Measurements from ENCODE around the gene STARD3. TPM values are rescaled to one million over a fixed set of nuclear protein-coding genes. Genes with fewer than 3 reads are reported as not detected.

Gene STARD3
- total RNA-seq, 1 experiment from 2014 or later: 44.8 TPM

DNA sequence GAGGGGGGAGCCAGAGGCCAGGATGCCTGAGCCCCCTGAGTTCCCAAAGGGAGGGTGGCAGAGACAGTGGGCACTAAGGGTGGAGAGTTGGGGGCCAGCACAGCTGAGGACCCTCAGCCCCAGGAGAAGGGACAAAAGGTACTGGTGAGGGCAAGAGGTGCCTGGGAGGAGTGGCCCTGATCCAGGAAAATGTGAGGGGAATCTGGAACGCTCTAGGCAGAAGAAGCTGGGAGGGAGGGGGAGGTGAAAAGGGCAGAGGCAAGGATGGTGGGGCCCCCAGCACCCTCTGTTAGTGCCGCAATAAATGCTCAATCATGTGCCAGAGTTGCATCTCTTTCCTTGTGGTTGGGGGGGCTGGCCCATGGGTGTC is 29.3 kb downstream of the STARD3 start:
- intact Hi-C loops (cut with micrococcal nuclease; ENCODE audit: unreplicated experiment): no loop called here

DNA sequence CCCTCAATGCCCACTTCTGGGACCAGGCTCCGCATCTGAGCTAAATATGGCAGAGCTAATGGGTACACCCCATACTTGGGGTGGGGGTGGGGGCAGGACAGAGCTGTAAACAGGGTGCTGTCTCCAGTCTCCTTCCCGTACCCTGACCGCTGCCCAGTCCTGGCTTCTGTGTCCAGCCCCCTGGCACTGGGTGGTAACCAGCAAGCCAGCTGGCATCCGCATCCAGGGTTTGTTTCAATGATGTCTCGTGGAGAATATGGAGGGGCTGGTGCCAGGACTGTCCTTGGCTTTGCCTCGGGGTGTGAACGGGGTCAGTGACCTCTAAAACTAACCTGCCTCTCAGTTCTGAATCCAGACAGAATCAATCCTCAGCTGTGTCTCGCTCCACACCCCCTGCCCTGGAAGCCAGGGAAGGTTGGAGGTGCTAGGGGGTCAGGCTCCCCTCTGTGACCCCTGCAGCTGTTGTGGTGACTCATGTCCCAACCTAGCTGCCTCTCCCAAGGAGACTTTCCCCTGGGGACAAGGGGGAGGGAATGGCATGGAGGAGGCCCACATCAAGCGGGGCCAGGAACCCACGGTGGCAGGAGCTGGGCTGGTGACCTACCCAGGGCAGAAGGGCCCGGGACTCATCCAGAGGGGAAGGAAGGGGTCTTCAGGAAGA is 29.8 kb downstream of the STARD3 start:
- TF ChIP-seq, protein P1, sequence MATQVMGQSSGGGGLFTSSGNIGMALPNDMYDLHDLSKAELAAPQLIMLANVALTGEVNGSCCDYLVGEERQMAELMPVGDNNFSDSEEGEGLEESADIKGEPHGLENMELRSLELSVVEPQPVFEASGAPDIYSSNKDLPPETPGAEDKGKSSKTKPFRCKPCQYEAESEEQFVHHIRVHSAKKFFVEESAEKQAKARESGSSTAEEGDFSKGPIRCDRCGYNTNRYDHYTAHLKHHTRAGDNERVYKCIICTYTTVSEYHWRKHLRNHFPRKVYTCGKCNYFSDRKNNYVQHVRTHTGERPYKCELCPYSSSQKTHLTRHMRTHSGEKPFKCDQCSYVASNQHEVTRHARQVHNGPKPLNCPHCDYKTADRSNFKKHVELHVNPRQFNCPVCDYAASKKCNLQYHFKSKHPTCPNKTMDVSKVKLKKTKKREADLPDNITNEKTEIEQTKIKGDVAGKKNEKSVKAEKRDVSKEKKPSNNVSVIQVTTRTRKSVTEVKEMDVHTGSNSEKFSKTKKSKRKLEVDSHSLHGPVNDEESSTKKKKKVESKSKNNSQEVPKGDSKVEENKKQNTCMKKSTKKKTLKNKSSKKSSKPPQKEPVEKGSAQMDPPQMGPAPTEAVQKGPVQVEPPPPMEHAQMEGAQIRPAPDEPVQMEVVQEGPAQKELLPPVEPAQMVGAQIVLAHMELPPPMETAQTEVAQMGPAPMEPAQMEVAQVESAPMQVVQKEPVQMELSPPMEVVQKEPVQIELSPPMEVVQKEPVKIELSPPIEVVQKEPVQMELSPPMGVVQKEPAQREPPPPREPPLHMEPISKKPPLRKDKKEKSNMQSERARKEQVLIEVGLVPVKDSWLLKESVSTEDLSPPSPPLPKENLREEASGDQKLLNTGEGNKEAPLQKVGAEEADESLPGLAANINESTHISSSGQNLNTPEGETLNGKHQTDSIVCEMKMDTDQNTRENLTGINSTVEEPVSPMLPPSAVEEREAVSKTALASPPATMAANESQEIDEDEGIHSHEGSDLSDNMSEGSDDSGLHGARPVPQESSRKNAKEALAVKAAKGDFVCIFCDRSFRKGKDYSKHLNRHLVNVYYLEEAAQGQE (IDR thresholded peaks at IDR 0.05; ENCODE audit: insufficient read depth in 1 of 2, low read depth in 2 of 2, low read length in 1 of 2): no peak
- in situ Hi-C loops (cut with HindIII; ENCODE audit: low pct_unique_long_range_greater_than_20kb, low sequenced_read_pairs): no loop called here
- Histone ChIP-seq H3K36me3 (ENCODE audit: control insufficient read depth, insufficient read depth, low read length) (no peaks in the 10 kb centered on the region), H3K4me1 (ENCODE audit: control insufficient read depth, insufficient read depth, low read length) (peaks cover 46% of the 10 kb centered on the region), H3K27me3 (ENCODE audit: control insufficient read depth, insufficient read depth, low read length) (no peaks in the 10 kb centered on the region), H3K4me3 (ENCODE audit: low read depth in 2 of 2, low read length in 2 of 2) (no peak overlapping the region), H3K27ac (ENCODE audit: low read length) (peak overlapping the region; percentile 32; the same call in 1 of the 2 replicates), H3K9me3 (ENCODE audit: control insufficient read depth, insufficient read depth, low read depth, low read length) (no peaks in the 10 kb centered on the region)
- no TSS peak for BruUV-seq (replicated peaks)
- POLR2A ChIA-PET: interaction anchor here (0.5 to 0.7 kb wide), 3 partner anchors 18 to 218 kb away, joined by 3 to 16 read pairs (median 3); no protein-coding TSS in a partner anchor
- DNase-seq (ENCODE audit: low read depth, low spot score) (no peak), ATAC-seq (no peak)
- intact Hi-C loops (cut with micrococcal nuclease; ENCODE audit: unreplicated experiment): no loop called here
- CTCF ChIA-PET: interaction anchor here (0.7 to 2.1 kb wide), 5 partner anchors 14 to 54 kb away, joined by 3 to 11 read pairs (median 4); no protein-coding TSS in a partner anchor

More for the DNA sequence above, 29.3 kb downstream of the STARD3 start:
- H3K27me3 ChIP-seq (ENCODE audit: control insufficient read depth, insufficient read depth, low read length): no peaks in the 10 kb centered on the region
- POLR2A ChIA-PET: interaction anchor here (0.6 kb wide), 1 partner anchor 35 kb away, joined by 6 read pairs; no protein-coding TSS in a partner anchor
- H3K4me3 ChIP-seq (ENCODE audit: low read depth in 2 of 2, low read length in 2 of 2): no peak overlapping the region
- ATAC-seq: no peak
- in situ Hi-C loops (cut with HindIII; ENCODE audit: low pct_unique_long_range_greater_than_20kb, low sequenced_read_pairs): no loop called here
- DNase-seq (ENCODE audit: low read depth, low spot score): no peak
- CTCF ChIA-PET: interaction anchor here (0.8 to 2.1 kb wide), 4 partner anchors 14 to 44 kb away, joined by 3 to 11 read pairs (median 4); no protein-coding TSS in a partner anchor
- peaks cover 46% of the 10 kb centered on the region for H3K4me1 ChIP-seq (ENCODE audit: control insufficient read depth, insufficient read depth, low read length)
- H3K36me3 ChIP-seq (ENCODE audit: control insufficient read depth, insufficient read depth, low read length): no peaks in the 10 kb centered on the region
- H3K27ac ChIP-seq (ENCODE audit: low read length): peak overlapping the region; percentile 59; the same call in 1 of the 2 replicates
- no peaks in the 10 kb centered on the region for H3K9me3 ChIP-seq (ENCODE audit: control insufficient read depth, insufficient read depth, low read depth, low read length)
- no TSS peak for BruUV-seq (replicated peaks)
- TF ChIP-seq, protein P2, sequence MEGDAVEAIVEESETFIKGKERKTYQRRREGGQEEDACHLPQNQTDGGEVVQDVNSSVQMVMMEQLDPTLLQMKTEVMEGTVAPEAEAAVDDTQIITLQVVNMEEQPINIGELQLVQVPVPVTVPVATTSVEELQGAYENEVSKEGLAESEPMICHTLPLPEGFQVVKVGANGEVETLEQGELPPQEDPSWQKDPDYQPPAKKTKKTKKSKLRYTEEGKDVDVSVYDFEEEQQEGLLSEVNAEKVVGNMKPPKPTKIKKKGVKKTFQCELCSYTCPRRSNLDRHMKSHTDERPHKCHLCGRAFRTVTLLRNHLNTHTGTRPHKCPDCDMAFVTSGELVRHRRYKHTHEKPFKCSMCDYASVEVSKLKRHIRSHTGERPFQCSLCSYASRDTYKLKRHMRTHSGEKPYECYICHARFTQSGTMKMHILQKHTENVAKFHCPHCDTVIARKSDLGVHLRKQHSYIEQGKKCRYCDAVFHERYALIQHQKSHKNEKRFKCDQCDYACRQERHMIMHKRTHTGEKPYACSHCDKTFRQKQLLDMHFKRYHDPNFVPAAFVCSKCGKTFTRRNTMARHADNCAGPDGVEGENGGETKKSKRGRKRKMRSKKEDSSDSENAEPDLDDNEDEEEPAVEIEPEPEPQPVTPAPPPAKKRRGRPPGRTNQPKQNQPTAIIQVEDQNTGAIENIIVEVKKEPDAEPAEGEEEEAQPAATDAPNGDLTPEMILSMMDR (IDR thresholded peaks at IDR 0.05): no peak
- TF ChIP-seq TCF7L2 (IDR thresholded peaks at IDR 0.05; ENCODE audit: low read depth, low read length) (no peak), SIN3A (IDR thresholded peaks at IDR 0.05; ENCODE audit: borderline replicate concordance, insufficient read depth, low read depth, low read length) (no peak), POLR2AphosphoS5 (IDR thresholded peaks at IDR 0.05; ENCODE audit: low read depth, low read length) (no peak)
- TF ChIP-seq, protein P1 (IDR thresholded peaks at IDR 0.05; ENCODE audit: insufficient read depth in 1 of 2, low read depth in 2 of 2, low read length in 1 of 2): no peak
